C4-2B (cell line): Measurements from ENCODE around the gene CDC26.

ENCODE experiments used
- CTCF ChIP-seq: fragments of 450-650 bp; conservative IDR thresholded peaks from 2 replicates; pipeline ENCODE4 v1.5.1; 2017; ENCODE audit warnings: mild to moderate bottlenecking
- ZFX ChIP-seq: fragments of 450-650 bp; IDR thresholded peaks from 2 replicates; pipeline ENCODE4 v1.6.1; 2017

GRCh38 chr9:113315231-113315630 lies 39.9 kb upstream of the CDC26 start:
- no peak for TF ChIP-seq CTCF
- no peak for TF ChIP-seq ZFX
